Astrocyte of the spinal cord (primary cell): ENCODE measurements around the gene DLGAP5.

Experiments
- DNase-seq: peaks from one replicate; pipeline ENCODE4 v3.0.0; 2011; ENCODE audit warnings: low read depth, low spot score
- H3K4me3 ChIP-seq: 2 replicates; pipeline ENCODE4 v1.5.1; 2011; ENCODE audit warnings: low read depth, mild to moderate bottlenecking, low read length, moderate library complexity
- CTCF ChIP-seq: IDR thresholded peaks from 2 replicates; pipeline ENCODE4 v1.5.1; 2012; ENCODE audit warnings: low read depth, mild to moderate bottlenecking, low read length, inconsistent platforms
- in situ Hi-C: cut with HindIII; loops from 2 replicates; pipeline ENCODE4 v1.10.0; 2017; ENCODE audit warnings: low sequenced_read_pairs

The DLGAP5 gene

GRCh38 chr14:55122440-55122986 is 68.9 kb downstream of the DLGAP5 start:
- in situ Hi-C loops: no loop called here
- TF ChIP-seq CTCF: no peak
- no peak overlapping the region for H3K4me3 ChIP-seq
- no peak for DNase-seq

DNA sequence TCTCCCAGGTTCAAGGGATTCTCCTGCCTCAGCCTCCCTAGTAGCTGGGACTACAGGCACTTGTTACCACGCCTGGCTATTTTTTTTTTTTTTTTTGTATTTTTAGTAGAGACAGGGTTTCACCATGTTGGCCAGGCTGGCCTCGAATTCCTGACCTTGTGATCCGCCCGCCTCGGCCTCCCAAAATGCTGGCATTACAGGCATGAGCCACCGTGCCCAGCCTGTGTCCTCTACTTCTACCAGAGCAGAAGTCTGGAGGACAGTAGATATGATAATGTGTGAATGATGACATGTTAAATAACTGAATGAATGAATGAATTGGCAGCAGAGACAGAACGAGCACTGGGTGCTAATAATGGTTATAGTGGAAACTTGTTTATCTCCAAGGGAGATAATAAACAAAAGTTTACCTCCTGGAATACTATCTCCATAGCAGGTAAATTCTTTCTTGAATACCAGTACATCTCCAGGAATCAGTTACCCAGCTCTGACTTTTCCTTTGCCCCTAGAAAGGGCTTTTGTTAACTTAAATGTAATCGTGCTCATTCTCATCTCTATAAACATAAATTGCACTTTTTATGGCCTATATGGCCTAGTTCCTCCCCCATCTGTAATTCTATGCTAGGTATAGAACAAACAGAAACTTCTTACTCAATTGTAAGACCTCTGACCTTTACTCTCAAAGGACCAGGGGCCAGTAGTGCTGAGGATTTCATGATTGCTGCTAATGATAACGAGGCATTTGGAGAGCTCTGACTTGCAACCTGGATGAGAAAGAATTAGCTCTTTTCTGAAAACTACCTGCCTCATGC is 69.6 kb downstream of the DLGAP5 start:
- H3K4me3 ChIP-seq: no peak overlapping the region
- no peak for DNase-seq
- in situ Hi-C loops: no loop called here
- no peak for TF ChIP-seq CTCF

- H3K4me3 ChIP-seq: no peak overlapping the region
- no peak for TF ChIP-seq CTCF
- no peak for DNase-seq
- in situ Hi-C loops: no loop called here
These were observed 70.6 kb downstream of the DLGAP5 start for GRCh38 chr14:55120571-55121495.

- H3K4me3 ChIP-seq: no peak overlapping the region
- DNase-seq: no peak
- in situ Hi-C loops: no loop called here
- no peak for TF ChIP-seq CTCF
These were observed 72.6 kb downstream of the DLGAP5 start for GRCh38 chr14:55118761-55119160.

- no peak overlapping the region for H3K4me3 ChIP-seq
- no peak for DNase-seq
- in situ Hi-C loops: no loop called here
- no peak for TF ChIP-seq CTCF
These were observed 73.5 kb downstream of the DLGAP5 start for GRCh38 chr14:55117803-55118441.

- in situ Hi-C loops: no loop called here
- H3K4me3 ChIP-seq: no peak overlapping the region
- no peak for DNase-seq
- TF ChIP-seq CTCF: no peak
These were observed 74.9 kb downstream of the DLGAP5 start for GRCh38 chr14:55116246-55117030.
